Subcutaneous abdominal adipose tissue (tissue), 5 donors: ENCODE results near the gene NID2.
A peak's percentile ranks its signal among the peaks of the same experiment; 100 is the strongest.

ENCODE experiments used
- H3K27ac ChIP-seq: one replicate; pipeline ENCODE4 v1.7.0; 2013; ENCODE audit warnings: low read depth, mild to moderate bottlenecking, inconsistent platforms, low read length, moderate library complexity
- H3K27me3 ChIP-seq, 5 donors: one replicate each; pipeline ENCODE4 v1.7.0; 2013; ENCODE audit warnings: low read length in 5 of 5, inconsistent platforms in 1 of 5; ENCODE audit not compliant: control insufficient read depth in 5 of 5, insufficient read depth in 4 of 5
- H3K36me3 ChIP-seq, 5 donors: one replicate each; pipeline ENCODE4 v1.7.0; 2013; ENCODE audit warnings: low read length in 5 of 5; ENCODE audit not compliant: control insufficient read depth in 5 of 5, insufficient read depth in 5 of 5
- H3K4me1 ChIP-seq, 5 donors: one replicate each; pipeline ENCODE4 v1.7.0; 2013; ENCODE audit warnings: low read length in 5 of 5, mild to moderate bottlenecking in 3 of 5, moderate library complexity in 1 of 5; ENCODE audit not compliant: control insufficient read depth in 5 of 5, insufficient read depth in 5 of 5
- H3K4me3 ChIP-seq, 5 donors: one replicate each; pipeline ENCODE4 v1.7.0; 2013; ENCODE audit warnings: low read length in 5 of 5, low read depth in 1 of 5
- H3K9ac ChIP-seq, 5 donors: one replicate each; pipeline ENCODE4 v1.7.0; 2013; ENCODE audit warnings: low read length in 5 of 5, mild to moderate bottlenecking in 4 of 5, moderate library complexity in 3 of 5
- H3K9me3 ChIP-seq, 5 donors: one replicate each; pipeline ENCODE4 v1.7.0; 2013; ENCODE audit warnings: low read length in 5 of 5; ENCODE audit not compliant: control insufficient read depth in 5 of 5
- donor health status: healthy.
- donor health status: healthy.
- donor health status: healthy.
- donor health status: healthy.
- donor health status: healthy.

Gene NID2

DNA sequence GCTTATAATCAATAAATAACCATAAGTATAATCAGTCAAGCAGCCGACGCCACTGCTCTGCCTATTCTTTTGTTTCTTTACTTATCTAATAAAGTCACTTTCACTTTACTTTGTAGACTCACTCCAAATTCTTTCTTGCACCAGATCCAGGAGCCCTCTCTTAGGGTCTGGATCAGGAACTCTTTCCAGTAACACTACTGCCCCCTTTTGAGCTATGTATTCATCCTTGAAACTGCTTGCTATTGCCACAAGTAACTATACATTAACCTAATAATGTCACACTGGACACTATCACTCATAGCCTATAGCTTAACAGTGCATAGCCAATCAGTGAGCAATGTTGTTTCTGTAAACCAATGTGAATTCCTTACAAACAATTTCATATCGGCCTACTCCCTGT is 2.8 kb upstream of the NID2 start:
- no peaks in the 10 kb centered on the region for H3K36me3 ChIP-seq
- peaks cover 2 to 42% (median 28%) of the 10 kb centered on the region in 5 donors for H3K4me1 ChIP-seq
- H3K27me3 ChIP-seq, result peaks cover 0 to 14% (median 8%) of the 10 kb centered on the region in 5 donors
- H3K9ac ChIP-seq, result no peak overlapping the region
- no peaks in the 10 kb centered on the region for H3K9me3 ChIP-seq
- H3K4me3 ChIP-seq, result no peak overlapping the region
- no peak overlapping the region for H3K27ac ChIP-seq

DNA sequence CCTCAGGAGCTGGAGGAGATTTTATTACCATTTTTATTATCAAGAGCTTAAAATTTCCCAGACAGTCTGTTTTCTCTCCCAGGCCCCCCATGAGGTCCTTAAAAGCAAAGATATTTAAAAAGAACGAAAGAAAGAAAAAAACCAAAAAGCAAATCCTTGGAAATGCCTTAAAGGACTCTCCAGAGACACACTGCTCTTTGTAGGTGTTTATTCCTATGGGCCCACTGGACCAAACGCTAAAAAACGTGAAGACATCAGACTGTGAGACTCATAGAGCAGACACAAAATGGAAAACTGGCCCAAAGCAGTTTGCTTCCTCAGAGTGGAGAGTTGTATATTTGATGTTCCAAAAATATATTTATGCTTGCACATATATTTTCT is 1.2 kb upstream of the NID2 start:
- H3K27ac ChIP-seq, result peak overlapping the region; percentile 74
- peak overlapping the region in 4 of 5 donors; percentile 83 to 92 (median 86) for H3K4me3 ChIP-seq
- H3K27me3 ChIP-seq, result peaks cover 0 to 14% (median 8%) of the 10 kb centered on the region in 5 donors
- no peaks in the 10 kb centered on the region for H3K9me3 ChIP-seq
- peaks cover 0 to 3% (median 0%) of the 10 kb centered on the region in 5 donors for H3K36me3 ChIP-seq
- peaks cover 2 to 41% (median 28%) of the 10 kb centered on the region in 5 donors for H3K4me1 ChIP-seq
- peak overlapping the region in 1 of 5 donors; percentile 6 for H3K9ac ChIP-seq

DNA sequence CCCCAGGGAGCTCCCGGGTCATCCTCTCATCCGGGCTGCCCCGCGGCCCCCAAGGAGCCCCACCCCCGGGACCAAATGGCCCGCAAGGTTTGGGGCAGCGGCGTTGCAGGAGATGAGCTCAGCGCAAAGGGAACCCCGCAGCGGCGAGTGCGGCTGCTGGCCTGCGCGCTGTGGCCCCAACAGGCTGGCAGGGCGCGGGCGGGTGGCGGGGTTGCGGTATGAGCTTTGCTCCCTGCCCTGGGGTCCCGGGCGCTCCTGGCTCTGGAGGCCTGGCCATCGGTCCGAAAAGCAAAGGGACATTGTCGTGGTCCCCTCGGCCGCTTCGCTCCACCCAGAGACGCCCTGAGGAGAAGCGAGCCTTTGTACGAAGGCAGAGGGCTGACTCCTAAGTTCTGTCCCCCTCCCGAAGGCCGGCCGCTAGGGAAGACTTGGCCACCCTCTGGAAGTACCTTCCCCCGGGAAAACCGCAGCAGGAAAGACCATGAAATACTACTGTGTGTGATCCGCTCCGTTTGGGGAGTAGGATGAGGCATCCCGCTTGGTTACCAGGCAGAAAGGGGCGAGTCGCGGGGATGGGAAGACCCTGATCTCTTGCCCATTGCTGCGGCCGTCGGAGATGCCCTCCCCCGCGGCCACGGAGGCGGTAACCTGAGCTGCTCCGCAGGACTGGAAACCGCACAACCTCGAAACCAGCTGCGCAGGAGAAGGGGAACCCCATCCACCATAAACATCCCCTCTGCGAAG is 620 bp upstream of the NID2 start:
- H3K4me3 ChIP-seq, result peak overlapping the region; percentile 79 to 92 (median 84)
- peaks cover 0 to 3% (median 0%) of the 10 kb centered on the region in 5 donors for H3K36me3 ChIP-seq
- peaks cover 2 to 41% (median 28%) of the 10 kb centered on the region in 5 donors for H3K4me1 ChIP-seq
- H3K9me3 ChIP-seq, result no peaks in the 10 kb centered on the region
- H3K9ac ChIP-seq, result peak overlapping the region; percentile 6 to 82 (median 46)
- peaks cover 0 to 14% (median 8%) of the 10 kb centered on the region in 5 donors for H3K27me3 ChIP-seq
- peak overlapping the region; percentile 74 for H3K27ac ChIP-seq

DNA sequence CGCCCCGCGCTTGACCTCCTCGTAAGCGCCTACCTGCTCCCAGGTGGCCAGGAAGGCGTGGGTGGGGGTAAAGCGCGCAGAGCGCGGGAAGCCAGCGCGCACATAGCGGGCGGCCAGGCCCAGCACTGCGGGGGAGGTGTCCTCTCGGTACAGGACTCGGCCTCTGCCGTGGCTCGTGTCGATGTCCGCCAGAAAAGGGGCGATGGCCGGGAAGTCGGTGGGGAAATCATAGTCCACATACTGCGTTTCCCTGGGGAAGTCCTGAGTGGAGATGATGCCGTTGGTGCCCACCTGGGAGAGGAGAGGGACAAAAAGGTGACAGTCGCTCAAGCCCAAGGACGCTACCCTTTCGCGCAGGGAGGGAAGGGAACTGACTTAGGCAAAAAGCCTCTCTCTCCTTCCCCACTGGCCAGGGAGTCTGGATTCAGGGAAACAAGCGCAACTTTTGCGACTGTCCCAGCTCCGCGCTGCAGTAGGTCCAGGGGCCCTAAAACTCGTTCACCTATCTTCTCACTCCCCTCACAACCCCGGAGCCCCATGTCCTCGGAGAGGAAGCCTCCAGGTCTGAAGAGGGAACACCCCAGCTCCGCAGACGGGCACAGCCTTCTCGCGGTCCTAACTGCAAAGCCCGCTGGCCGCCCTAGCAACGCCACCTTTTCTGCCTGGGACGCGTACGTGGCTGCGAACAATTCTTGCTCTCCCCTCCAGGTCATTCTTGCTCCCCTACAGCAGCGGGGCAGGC is 815 bp downstream of the NID2 start:
- Histone ChIP-seq H3K36me3 (peaks cover 0 to 3% (median 0%) of the 10 kb centered on the region in 5 donors), H3K9ac (peak overlapping the region; percentile 6 to 82 (median 49)), H3K9me3 (no peaks in the 10 kb centered on the region), H3K27me3 (peaks cover 0 to 14% (median 8%) of the 10 kb centered on the region in 5 donors), H3K27ac (peak overlapping the region; percentile 74), H3K4me3 (peak overlapping the region; percentile 83 to 92 (median 88)), H3K4me1 (peaks cover 2 to 45% (median 37%) of the 10 kb centered on the region in 5 donors)

DNA sequence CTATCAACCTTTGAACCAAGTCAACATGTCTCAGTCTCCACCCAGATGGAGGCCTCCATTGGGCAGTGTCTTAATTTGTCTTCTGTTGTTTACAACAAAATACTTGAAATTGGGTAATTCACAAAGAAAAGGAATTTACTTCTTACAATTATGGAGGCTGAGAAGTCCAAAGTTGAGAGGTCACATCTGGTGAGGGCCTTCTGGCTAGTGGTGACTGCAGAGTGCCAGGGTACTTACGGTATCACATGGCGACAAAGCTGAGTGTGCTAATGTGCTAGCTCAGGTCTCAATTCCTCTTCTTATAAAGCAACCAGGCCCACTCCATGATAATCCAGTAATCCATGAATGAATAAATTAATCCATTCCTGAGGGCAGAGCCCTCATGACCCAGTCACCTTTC is 4.7 kb downstream of the NID2 start:
- H3K9ac ChIP-seq, result no peak overlapping the region
- no peaks in the 10 kb centered on the region for H3K9me3 ChIP-seq
- peaks cover 0 to 14% (median 8%) of the 10 kb centered on the region in 5 donors for H3K27me3 ChIP-seq
- peaks cover 12 to 64% (median 49%) of the 10 kb centered on the region in 5 donors for H3K4me1 ChIP-seq
- no peak overlapping the region for H3K4me3 ChIP-seq
- H3K27ac ChIP-seq, result no peak overlapping the region
- peaks cover 0 to 5% (median 0%) of the 10 kb centered on the region in 5 donors for H3K36me3 ChIP-seq

DNA sequence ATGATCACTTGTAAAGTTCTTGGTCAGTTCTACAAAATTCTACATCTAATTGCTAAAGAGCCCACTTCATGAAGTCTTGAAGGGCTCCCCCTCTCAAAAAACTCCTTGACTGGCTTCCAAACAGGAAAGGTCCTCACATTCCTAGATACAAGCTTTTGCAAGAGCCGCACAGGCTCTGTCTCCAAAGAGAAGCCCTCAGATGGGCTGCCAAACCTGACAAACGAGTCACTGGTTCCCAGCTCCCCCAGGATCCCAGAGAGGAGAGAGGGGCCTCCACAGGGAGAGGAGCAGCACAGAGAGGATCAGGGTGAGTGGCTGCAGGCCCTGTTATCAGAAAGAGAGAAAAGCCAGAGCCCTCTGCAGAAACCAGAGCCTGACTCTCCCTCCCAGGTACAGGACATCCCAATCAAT is 5.8 kb downstream of the NID2 start:
- Histone ChIP-seq H3K4me3 (no peak overlapping the region), H3K27ac (no peak overlapping the region), H3K4me1 (peaks cover 12 to 54% (median 38%) of the 10 kb centered on the region in 5 donors), H3K9ac (no peak overlapping the region), H3K27me3 (peaks cover 0 to 7% (median 5%) of the 10 kb centered on the region in 5 donors), H3K9me3 (no peaks in the 10 kb centered on the region), H3K36me3 (peaks cover 0 to 9% (median 3%) of the 10 kb centered on the region in 5 donors)

DNA sequence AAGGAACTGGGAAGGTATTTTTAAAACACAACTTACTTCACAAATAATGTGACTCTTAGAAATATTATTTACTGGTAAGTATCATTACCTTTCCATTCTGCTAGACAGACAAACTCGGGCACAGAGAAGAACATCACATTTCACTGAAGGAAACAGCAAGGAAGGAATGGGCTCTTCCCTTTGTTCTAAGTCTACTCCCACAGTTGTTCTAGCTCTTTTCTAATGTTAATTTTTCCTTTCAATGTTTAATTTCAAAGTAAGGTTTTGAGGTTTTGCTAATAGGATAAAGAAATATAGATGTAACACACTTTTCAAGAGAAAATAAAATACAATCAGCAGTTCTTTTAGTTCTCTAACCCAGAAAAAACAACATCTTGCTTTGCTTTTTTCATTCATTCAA is 7.0 kb downstream of the NID2 start:
- no peak overlapping the region for H3K4me3 ChIP-seq
- no peaks in the 10 kb centered on the region for H3K9me3 ChIP-seq

DNA sequence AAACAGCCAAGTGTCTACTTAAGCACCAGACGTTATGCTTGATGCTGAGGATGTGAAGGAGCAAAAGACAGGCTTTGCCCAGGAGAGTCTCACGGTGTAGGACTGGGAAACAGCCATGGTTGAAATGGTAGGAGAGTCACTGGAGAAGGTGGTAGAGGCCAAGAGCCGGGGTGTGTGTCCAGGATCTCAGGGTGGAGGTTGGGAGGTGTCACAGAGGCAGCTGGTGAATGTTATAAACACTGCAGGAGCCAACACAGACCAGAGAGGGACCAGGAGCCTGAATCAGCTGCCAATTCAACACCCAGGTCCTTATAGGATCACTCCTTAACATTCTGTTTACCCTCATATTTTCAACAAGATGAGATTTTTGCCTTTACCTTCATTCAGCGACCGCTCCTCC is 7.5 kb downstream of the NID2 start:
- no peaks in the 10 kb centered on the region for H3K27me3 ChIP-seq
- H3K9ac ChIP-seq, result no peak overlapping the region
- H3K4me3 ChIP-seq, result no peak overlapping the region
- H3K36me3 ChIP-seq, result peaks cover 0 to 11% (median 3%) of the 10 kb centered on the region in 5 donors
- no peaks in the 10 kb centered on the region for H3K9me3 ChIP-seq
- H3K4me1 ChIP-seq, result peaks cover 10 to 42% (median 30%) of the 10 kb centered on the region in 5 donors
- H3K27ac ChIP-seq, result no peak overlapping the region

More for the DNA sequence above, 7.0 kb downstream of the NID2 start:
- Histone ChIP-seq H3K27ac (peak overlapping the region; percentile 0), H3K4me1 (peaks cover 10 to 46% (median 30%) of the 10 kb centered on the region in 5 donors), H3K36me3 (peaks cover 0 to 11% (median 3%) of the 10 kb centered on the region in 5 donors), H3K9ac (no peak overlapping the region), H3K27me3 (no peaks in the 10 kb centered on the region)

DNA sequence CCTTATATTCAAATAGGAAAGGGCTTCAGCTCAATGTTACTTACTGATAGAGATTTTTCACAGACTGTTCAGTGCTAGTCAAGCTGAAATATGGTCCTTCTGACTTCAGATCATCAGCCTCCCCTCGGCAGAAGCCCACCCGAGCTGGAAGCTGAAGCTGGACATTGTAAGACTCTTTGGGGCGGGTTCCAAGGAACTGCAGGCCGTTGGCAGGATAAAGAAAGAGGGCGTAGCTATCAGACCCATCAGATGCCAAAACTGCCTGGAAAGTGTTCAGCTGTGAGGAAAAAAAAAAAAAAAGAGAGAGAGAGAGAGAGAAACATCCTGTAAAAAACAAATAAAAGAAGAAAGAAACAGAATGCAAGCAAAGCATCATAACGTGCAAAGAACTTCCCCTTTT is 8.8 kb downstream of the NID2 start:
- H3K27ac ChIP-seq, result peak overlapping the region; percentile 64
- peak overlapping the region in 1 of 5 donors; percentile 17 for H3K4me3 ChIP-seq
- no peaks in the 10 kb centered on the region for H3K27me3 ChIP-seq
- H3K4me1 ChIP-seq, result peaks cover 10 to 41% (median 30%) of the 10 kb centered on the region in 5 donors
- peaks cover 0 to 11% (median 3%) of the 10 kb centered on the region in 5 donors for H3K36me3 ChIP-seq
- H3K9ac ChIP-seq, result peak overlapping the region in 1 of 5 donors; percentile 49
- no peaks in the 10 kb centered on the region for H3K9me3 ChIP-seq
